Astrocyte of the cerebellum (primary cell): ENCODE measurements around the gene RANBP3L.
"Not testable (repeated sequence)": the region's sequence is repeated elsewhere in the genome, so short reads cannot be mapped to it uniquely, and the experiment has no call there.

Experiments used
- DNase-seq: peaks from one replicate; pipeline ENCODE4 v3.0.0-alpha.2; 2011; ENCODE audit warnings: low read depth
- H3K4me3 ChIP-seq: 2 replicates; pipeline ENCODE4 v1.5.1; 2011; ENCODE audit warnings: mild to moderate bottlenecking, low read depth, low read length, moderate library complexity
- CTCF ChIP-seq: IDR thresholded peaks from 2 replicates; pipeline ENCODE4 v1.5.1; 2012; ENCODE audit warnings: low read length, low read depth, moderate library complexity, mild to moderate bottlenecking; ENCODE audit errors: missing control alignments
- in situ Hi-C: cut with HindIII; loops from 2 replicates; pipeline ENCODE4 v1.10.0; 2017; ENCODE audit warnings: low sequenced_read_pairs

Gene RANBP3L

GRCh38 chr5:36285837-36286615 lies 15.7 kb downstream of the RANBP3L start:
- TF ChIP-seq CTCF = no peak
- no peak overlapping the region for H3K4me3 ChIP-seq
- in situ Hi-C loops = no loop called here
- DNase-seq = no peak

- in situ Hi-C loops, H3K4me3 ChIP-seq: not testable (repeated sequence)
These were observed 17.9 kb downstream of the RANBP3L start for GRCh38 chr5:36283775-36284174.

GRCh38 chr5:36281626-36282025 lies 20.1 kb downstream of the RANBP3L start:
- no peak for TF ChIP-seq CTCF

More at GRCh38 chr5:36283775-36284174, 17.9 kb downstream of the RANBP3L start:
- not testable (repeated sequence) for DNase-seq

GRCh38 chr5:36279054-36279698 lies 22.5 kb downstream of the RANBP3L start:
- no peak for TF ChIP-seq CTCF
- no peak for DNase-seq
- in situ Hi-C loops = no loop called here

More at GRCh38 chr5:36281626-36282025, 20.1 kb downstream of the RANBP3L start:
- no peak overlapping the region for H3K4me3 ChIP-seq
- DNase-seq = no peak
- in situ Hi-C loops = no loop called here

GRCh38 chr5:36277521-36278176 lies 24.1 kb downstream of the RANBP3L start:
- in situ Hi-C loops = no loop called here
- no peak overlapping the region for H3K4me3 ChIP-seq
- no peak for TF ChIP-seq CTCF
- DNase-seq = no peak

More at GRCh38 chr5:36279054-36279698, 22.5 kb downstream of the RANBP3L start:
- no peak overlapping the region for H3K4me3 ChIP-seq

GRCh38 chr5:36276864-36277263 lies 24.8 kb downstream of the RANBP3L start:
- in situ Hi-C loops = no loop called here
- DNase-seq = no peak

More at GRCh38 chr5:36276864-36277263, 24.8 kb downstream of the RANBP3L start:
- no peak for TF ChIP-seq CTCF
- no peak overlapping the region for H3K4me3 ChIP-seq
